Measurements from ENCODE around the gene ATP1A2. TPM values are rescaled to one million over a fixed set of nuclear protein-coding genes. Genes with fewer than 3 reads are reported as not detected.
A peak's percentile ranks its signal among the peaks of the same experiment; 100 is the strongest.

Gene ATP1A2
- total and polyA plus RNA-seq, 10 of the 15 experiments (the other 5 are each of a cell fraction or from before 2014, with no cell fraction given) = 0.15 TPM; not detected in 9

GRCh38 chr1:160098852-160099561, 16.6 kb upstream of the ATP1A2 start:
- no peaks in the 10 kb centered on the region for H3K9me3 ChIP-seq (replicated peaks; ENCODE audit: control insufficient read depth, insufficient read depth, low read length)
- no peaks in the 10 kb centered on the region; the same call in 1 of the 2 replicates for H4K20me1 ChIP-seq (ENCODE audit: control insufficient read depth, insufficient read depth)
- H3K9ac ChIP-seq (ENCODE audit: control insufficient read depth, insufficient read depth, low read length) = peak overlapping the region; percentile 65
- peaks cover 9% of the 10 kb centered on the region for H3K79me2 ChIP-seq (ENCODE audit: control insufficient read depth, insufficient read depth, low read length)
- intact Hi-C loops (cut with micrococcal nuclease; ENCODE audit: unreplicated experiment) (no loop called here), in situ Hi-C loops (cut with MboI) (loop anchor here (5.0 kb wide), 3 partner anchors 153 to 278 kb away; no protein-coding TSS in a partner anchor)
- peak overlapping the region; percentile 98 for H2AFZ ChIP-seq (ENCODE audit: control insufficient read depth, low read depth, low read length)
- H3K27ac ChIP-seq (ENCODE audit: control insufficient read depth, insufficient read depth) = peak overlapping the region; percentile 54; the same call in 1 of the 2 replicates
- no peaks in the 10 kb centered on the region for H3K27me3 ChIP-seq (replicated peaks in 1 of 2; ENCODE audit: control insufficient read depth in 2 of 2, insufficient read depth in 2 of 2, low read length in 1 of 2)
- RAD21 ChIA-PET (ENCODE audit: unreplicated experiment) = interaction anchor here (1.0 to 4.4 kb wide), 11 partner anchors 12 to 277 kb away, joined by 3 to 31 read pairs (median 4); partner anchors contain the start of gene DCAF8
- H3K4me1 ChIP-seq (ENCODE audit: control insufficient read depth, insufficient read depth, low read length) = peaks cover 25% of the 10 kb centered on the region
- CTCF ChIA-PET = interaction anchor here (1.2 to 30.2 kb wide), 10 partner anchors 10 to 278 kb away, joined by 4 to 1035 read pairs (median 16); partner anchors contain the start of genes KCNJ10 and KCNJ9
- DNase-seq (ENCODE audit: low read depth, low spot score) = peak; percentile 55
- peak; percentile 89 for FAIRE-seq
- peak; percentile 85 for ATAC-seq
- no peaks in the 10 kb centered on the region; a peak in 1 of 4 replicates for H3K36me3 ChIP-seq (ENCODE audit: control insufficient read depth in 2 of 2, insufficient read depth in 2 of 2, low read length in 1 of 2)
- TF ChIP-seq IKZF1 (conservative IDR thresholded peaks at IDR 0.05) = peak; percentile 40; the same call in 1 of the 2 replicates
- TF ChIP-seq MXI1 (IDR thresholded peaks at IDR 0.05; ENCODE audit: low read depth, low read length) = 0 out of 2 replicates have a peak, but pooled peaks have one; percentile 2
- no peak for TF ChIP-seq MLLT1 (IDR thresholded peaks at IDR 0.05)
- 0 out of 3 replicates have a peak, but pooled peaks of 1 of the 2 experiments have one; percentile 1 for TF ChIP-seq EGR1 (IDR thresholded peaks at IDR 0.05; ENCODE audit: borderline replicate concordance in 1 of 2, low read depth in 2 of 2, low read length in 2 of 2)
- no peak for TF ChIP-seq NKRF (conservative IDR thresholded peaks at IDR 0.05)
- TF ChIP-seq CREM (IDR thresholded peaks at IDR 0.05; ENCODE audit: low read depth) = peak; percentile 45
- no peak for TF ChIP-seq SMARCA5 (IDR thresholded peaks at IDR 0.05)
- TF ChIP-seq HDGF (IDR thresholded peaks at IDR 0.05) = peak; percentile 46; the same call in 1 of the 2 replicates
- TF ChIP-seq ATF7 (IDR thresholded peaks at IDR 0.05; ENCODE audit: low read depth) = peak; percentile 97
- TF ChIP-seq MTA2 (IDR thresholded peaks at IDR 0.05; ENCODE audit: low read depth) = 0 out of 2 replicates have a peak, but pooled peaks have one; percentile 9
- peak in 1 of 2 experiments; percentile 42; a peak in 1 of 4 replicates for TF ChIP-seq IKZF2 (IDR thresholded peaks at IDR 0.05)
- TF ChIP-seq CREB1 (IDR thresholded peaks at IDR 0.05; ENCODE audit: low read depth) = 0 out of 2 replicates have a peak, but pooled peaks have one; percentile 26
- 0 out of 2 replicates have a peak, but pooled peaks have one; percentile 40 for TF ChIP-seq RELB (IDR thresholded peaks at IDR 0.05; ENCODE audit: low read depth)
- no peak for TF ChIP-seq SMAD1 (IDR thresholded peaks at IDR 0.05; ENCODE audit: low read depth, partially characterized antibody)
- no peak for TF ChIP-seq IRF5 (IDR thresholded peaks at IDR 0.05; ENCODE audit: borderline replicate concordance)
- 0 out of 2 replicates have a peak, but pooled peaks have one; percentile 43 for TF ChIP-seq NBN (IDR thresholded peaks at IDR 0.05)
- TF ChIP-seq DPF2 (IDR thresholded peaks at IDR 0.05) = 0 out of 2 replicates have a peak, but pooled peaks have one; percentile 47
- WGBS (ENCODE audit: insufficient coverage, insufficient replicate concordance, low lambda C conversion rate, missing lambda C conversion rate) = under 1% methylated on average over 21 of the region's 40 CpGs
- BruUV-seq (replicated peaks) = no TSS peak
- POLR2A ChIA-PET = interaction anchor here (0.6 to 2.0 kb wide), 6 partner anchors 105 to 616 kb away, joined by 3 to 8 read pairs (median 4); partner anchors contain the start of gene DCAF8
- peak overlapping the region; percentile 97 for H3K4me2 ChIP-seq (ENCODE audit: control insufficient read depth, insufficient read depth)
- H3K4me3 ChIP-seq = peak overlapping the region; percentile 82
- SMC1A ChIA-PET (ENCODE audit: uncharacterized antibody, unreplicated experiment) = interaction anchor here (0.6 to 4.2 kb wide), 7 partner anchors 12 to 278 kb away, joined by 3 to 35 read pairs (median 5); partner anchors contain the start of gene PEX19
